HFF-Myc (cell line): ENCODE data around the gene ARHGDIA.

ENCODE experiments used
- DNase-seq: peaks from one replicate; pipeline ENCODE4 v3.0.0-alpha.2; 2011; ENCODE audit warnings: low read depth; ENCODE audit errors: extremely low read depth
- H3K4me3 ChIP-seq: replicated peaks from 2 replicates; pipeline ENCODE4 v1.5.1; 2011; ENCODE audit warnings: low read depth, mild to moderate bottlenecking, control low read depth, low read length
- TF ChIP-seq, protein P1 (sequence below): IDR thresholded peaks from 2 replicates; pipeline ENCODE4 v1.5.1; 2012; ENCODE audit warnings: mild to moderate bottlenecking, low read depth, low read length, control low read depth; ENCODE audit errors: missing control alignments

ARHGDIA gene

DNA sequence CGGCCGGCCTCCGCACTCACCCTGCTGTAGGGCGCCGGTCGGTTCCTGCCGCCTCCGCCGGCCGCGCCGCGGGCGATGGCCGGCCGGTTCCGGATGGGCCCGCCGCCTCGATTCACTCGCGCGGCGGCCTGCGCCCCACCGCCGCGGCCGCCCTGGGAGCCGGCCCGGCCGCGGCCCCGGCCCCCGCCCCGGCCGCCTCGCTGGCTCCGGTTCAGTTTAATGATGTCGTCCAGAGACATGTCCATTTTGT lies 20.1 kb upstream of the ARHGDIA start:
- peak overlapping the region; percentile 73 for H3K4me3 ChIP-seq
- TF ChIP-seq, protein P1, sequence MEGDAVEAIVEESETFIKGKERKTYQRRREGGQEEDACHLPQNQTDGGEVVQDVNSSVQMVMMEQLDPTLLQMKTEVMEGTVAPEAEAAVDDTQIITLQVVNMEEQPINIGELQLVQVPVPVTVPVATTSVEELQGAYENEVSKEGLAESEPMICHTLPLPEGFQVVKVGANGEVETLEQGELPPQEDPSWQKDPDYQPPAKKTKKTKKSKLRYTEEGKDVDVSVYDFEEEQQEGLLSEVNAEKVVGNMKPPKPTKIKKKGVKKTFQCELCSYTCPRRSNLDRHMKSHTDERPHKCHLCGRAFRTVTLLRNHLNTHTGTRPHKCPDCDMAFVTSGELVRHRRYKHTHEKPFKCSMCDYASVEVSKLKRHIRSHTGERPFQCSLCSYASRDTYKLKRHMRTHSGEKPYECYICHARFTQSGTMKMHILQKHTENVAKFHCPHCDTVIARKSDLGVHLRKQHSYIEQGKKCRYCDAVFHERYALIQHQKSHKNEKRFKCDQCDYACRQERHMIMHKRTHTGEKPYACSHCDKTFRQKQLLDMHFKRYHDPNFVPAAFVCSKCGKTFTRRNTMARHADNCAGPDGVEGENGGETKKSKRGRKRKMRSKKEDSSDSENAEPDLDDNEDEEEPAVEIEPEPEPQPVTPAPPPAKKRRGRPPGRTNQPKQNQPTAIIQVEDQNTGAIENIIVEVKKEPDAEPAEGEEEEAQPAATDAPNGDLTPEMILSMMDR: no peak
- no peak for DNase-seq

DNA sequence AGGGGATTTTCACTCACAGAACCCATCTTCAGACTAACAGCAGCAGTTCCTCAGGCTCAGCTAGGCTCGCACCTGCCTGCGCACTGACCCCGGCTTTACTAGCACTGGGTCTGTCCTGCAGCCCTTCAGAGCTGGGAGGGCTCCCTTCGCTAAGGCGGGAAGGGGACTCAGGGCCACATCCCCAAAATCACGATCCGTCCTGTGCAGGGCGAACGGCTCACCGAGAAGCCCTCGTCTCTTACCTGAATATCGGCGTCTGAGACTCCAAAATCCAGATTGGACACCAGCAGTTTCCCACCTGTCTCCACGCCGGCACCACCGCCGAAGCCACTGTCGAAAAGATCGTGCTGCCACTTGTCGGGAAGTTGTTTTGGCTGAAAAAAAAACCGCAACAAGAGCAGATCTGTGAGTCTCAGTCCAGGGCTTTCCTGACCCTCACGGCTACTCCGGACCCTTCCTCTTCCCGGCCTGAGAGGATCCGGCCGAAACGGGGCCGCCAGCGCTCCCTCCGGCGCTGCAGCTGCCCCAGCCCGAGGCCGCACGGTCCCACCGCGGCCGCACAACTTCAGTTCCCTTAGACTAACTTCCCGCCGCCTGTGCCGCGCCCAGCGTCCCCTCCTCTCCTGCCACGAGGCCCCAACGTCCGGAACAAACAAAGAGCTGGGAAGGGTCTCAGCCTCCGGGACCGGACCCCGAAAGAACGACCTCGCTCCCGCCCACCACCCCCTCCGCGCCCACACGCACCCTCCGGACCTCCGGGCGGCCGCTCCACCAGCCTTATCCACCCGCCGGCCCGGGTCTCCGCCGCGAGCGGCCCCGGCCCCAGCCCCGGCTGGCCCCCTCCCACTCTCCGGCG lies 19.5 kb upstream of the ARHGDIA start:
- DNase-seq: no peak
- TF ChIP-seq, protein P1: no peak
- H3K4me3 ChIP-seq: peak overlapping the region; percentile 73

DNA sequence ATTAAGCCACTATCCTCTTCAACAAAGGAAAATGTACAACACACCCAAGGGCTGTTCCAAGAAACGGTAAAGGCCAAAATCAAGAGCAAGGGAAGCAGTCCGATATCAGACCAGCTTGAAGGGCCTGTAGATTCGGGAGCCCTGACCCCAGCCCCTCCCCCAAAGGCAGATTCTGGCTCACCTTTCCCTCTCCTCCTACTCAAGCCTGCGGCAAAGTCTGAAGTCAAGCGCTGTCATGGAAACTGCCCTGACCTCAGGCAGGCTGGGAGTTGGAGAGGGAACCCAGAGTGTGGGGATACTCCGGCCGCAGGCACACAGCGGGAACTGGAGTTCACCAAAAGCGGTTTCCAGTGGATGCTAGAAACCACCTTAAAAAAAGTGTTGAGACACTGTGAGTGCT lies 18.5 kb upstream of the ARHGDIA start:
- no peak for DNase-seq
- peak overlapping the region; percentile 73 for H3K4me3 ChIP-seq
- TF ChIP-seq, protein P1: no peak

DNA sequence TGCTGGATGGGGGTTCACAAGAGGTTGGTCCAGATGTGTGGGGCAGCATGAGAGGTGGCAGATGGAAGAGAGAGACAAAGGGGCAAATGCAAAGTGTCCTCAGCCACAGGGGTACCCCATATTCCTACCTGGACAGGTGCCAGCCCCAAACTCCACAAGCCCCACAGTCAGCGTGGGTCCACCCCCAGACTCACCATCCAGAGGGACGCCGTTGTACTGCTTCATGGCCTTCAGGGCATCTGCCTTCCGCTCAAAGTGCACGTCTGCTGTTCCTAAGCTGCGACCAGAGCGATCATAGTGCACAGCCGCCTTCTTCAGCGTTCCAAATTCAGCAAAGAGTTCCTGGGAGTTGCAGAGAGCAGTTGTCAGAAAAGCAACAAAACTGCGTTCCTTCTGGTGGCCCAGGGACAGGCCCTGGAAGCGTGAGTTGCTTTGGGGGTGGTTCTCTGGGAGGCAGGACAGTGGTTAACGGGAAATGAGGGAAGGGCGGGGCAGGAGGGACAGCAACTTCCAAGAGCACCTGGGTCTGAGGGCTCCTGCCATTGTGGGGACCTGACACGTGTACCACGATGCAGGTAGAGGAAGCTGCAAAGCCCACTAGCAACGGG lies 18.0 kb upstream of the ARHGDIA start:
- TF ChIP-seq, protein P1: no peak
- no peak for DNase-seq
- peak overlapping the region; percentile 73; the same call in 1 of the 2 replicates for H3K4me3 ChIP-seq

DNA sequence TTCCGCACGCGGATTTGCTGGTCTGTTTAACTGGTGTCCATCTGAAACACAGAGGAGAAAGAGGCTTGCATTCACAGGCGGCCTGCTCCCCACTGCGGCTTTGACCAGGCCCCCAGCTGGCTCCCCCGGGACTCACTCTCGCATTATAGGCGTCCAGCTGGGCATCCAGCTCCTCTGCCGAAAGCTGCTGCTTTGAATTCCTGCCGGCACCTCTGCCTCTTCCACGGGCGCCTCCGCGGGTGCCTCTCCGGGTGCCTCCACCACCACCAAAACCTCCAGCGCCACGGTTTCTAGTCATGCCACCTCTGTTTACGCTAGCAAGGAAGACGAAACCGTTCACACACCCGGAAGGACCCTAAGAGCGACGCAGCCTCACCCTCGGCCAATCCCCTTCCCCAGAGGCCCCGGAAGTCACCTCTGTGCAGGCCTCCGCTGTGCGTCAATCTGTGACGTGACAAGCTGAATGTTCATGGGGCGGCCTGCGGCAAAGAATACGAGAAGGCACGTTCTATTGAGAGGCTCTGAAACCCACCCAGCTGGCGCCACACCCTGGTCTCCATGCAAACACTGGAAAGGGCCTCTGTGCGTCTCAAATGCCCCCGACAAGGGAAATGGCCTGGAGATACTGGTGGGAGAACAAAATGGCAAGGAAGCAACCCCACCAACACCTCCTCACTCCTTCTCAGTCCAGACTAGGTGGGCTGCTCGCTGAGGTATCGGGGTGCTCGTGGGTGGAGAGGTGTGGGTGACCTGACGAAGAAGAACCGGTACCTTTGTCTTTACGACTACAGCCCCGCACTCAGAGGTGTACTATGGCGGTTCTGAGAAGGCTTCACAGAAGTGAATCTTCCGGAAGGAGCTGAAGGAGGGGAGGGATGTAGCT lies 17.2 kb upstream of the ARHGDIA start:
- H3K4me3 ChIP-seq: no peak overlapping the region
- TF ChIP-seq, protein P1: no peak
- no peak for DNase-seq

DNA sequence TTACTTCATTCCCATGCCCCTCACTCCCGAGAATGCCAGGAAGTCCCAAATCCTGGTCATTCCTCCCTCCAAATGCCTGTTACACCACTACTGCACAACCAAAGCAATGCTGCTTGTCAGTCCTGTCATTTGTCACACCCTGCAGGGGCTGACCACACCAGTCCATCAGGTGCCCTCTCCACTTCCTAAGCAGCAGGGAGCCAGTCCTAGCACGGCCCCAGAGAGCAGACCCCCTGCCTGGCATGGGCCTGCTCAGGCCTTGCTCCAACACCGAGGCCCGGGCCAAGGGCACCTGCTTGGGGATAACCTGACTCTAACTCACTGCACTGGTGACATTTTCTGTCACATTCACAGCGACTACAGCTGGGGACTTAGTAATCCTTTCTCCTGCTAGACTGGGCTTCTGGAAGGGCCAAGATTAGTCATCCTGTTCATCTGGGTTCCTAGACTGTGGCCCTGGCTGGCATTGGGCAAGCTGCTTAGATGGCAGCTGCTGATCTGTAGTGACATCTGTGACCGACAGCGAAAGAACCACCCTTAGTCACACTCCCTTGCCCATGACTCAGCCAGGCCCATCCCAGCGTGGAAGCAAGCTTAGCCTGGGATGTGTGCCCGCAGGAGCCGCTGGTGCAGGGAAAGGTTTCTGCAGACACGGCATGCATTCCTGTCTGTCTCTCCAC lies 14.9 kb upstream of the ARHGDIA start:
- DNase-seq: no peak
- no peak overlapping the region for H3K4me3 ChIP-seq
- TF ChIP-seq, protein P1: no peak
